ENCODE data around the gene POLR3B.
"Not testable (repeated sequence)": the region's sequence is repeated elsewhere in the genome, so short reads cannot be mapped to it uniquely, and the experiment has no call there.

Gene POLR3B

GRCh38 chr12:106477627-106478026 lies 120.1 kb downstream of the POLR3B start:
- not testable (repeated sequence) for DNase-seq

GRCh38 chr12:106480251-106480650 lies 122.7 kb downstream of the POLR3B start:
- DNase-seq, result no peak

GRCh38 chr12:106481246-106481645 lies 123.7 kb downstream of the POLR3B start:
- DNase-seq, result no peak

GRCh38 chr12:106487664-106488063 lies 130.1 kb downstream of the POLR3B start:
- no peak for DNase-seq

- DNase-seq, result no peak
Measured at GRCh38 chr12:106488884-106489283, 131.3 kb downstream of the POLR3B start.

GRCh38 chr12:106490264-106490663 lies 132.7 kb downstream of the POLR3B start:
- no peak for DNase-seq

GRCh38 chr12:106492857-106493256 lies 135.3 kb downstream of the POLR3B start:
- DNase-seq, result no peak

- no peak for DNase-seq
Measured at GRCh38 chr12:106493531-106493930, 136.0 kb downstream of the POLR3B start.

- DNase-seq, result no peak
Measured at GRCh38 chr12:106495354-106495965, 137.9 kb downstream of the POLR3B start.

- DNase-seq, result no peak
Measured at GRCh38 chr12:106498056-106498455, 140.5 kb downstream of the POLR3B start.

GRCh38 chr12:106499628-106500027 lies 142.1 kb downstream of the POLR3B start:
- no peak for DNase-seq

GRCh38 chr12:106506691-106507090 lies 149.1 kb downstream of the POLR3B start:
- DNase-seq, result no peak

GRCh38 chr12:106508966-106509365 lies 151.4 kb downstream of the POLR3B start:
- DNase-seq, result no peak

GRCh38 chr12:106511365-106511764 lies 153.8 kb downstream of the POLR3B start:
- no peak for DNase-seq

- DNase-seq, result no peak
Measured at GRCh38 chr12:106517314-106517713, 159.8 kb downstream of the POLR3B start.

- no peak for DNase-seq
Measured at GRCh38 chr12:106519607-106520021, 162.1 kb downstream of the POLR3B start.

- DNase-seq, result no peak
Measured at GRCh38 chr12:106521901-106522300, 164.4 kb downstream of the POLR3B start.

- DNase-seq, result no peak
Measured at GRCh38 chr12:106522708-106523107, 165.2 kb downstream of the POLR3B start.

- no peak for DNase-seq
Measured at GRCh38 chr12:106527356-106527755, 169.8 kb downstream of the POLR3B start.

- DNase-seq, result no peak
Measured at GRCh38 chr12:106541201-106541600, 183.7 kb downstream of the POLR3B start.

- no peak for DNase-seq
Measured at GRCh38 chr12:106551410-106551809, 193.9 kb downstream of the POLR3B start.

GRCh38 chr12:106552228-106552627 lies 194.7 kb downstream of the POLR3B start:
- DNase-seq, result no peak
